BLaER1 (cell line): ENCODE measurements around the gene HTR3B.
"Not testable (repeated sequence)": the region's sequence is repeated elsewhere in the genome, so short reads cannot be mapped to it uniquely, and the experiment has no call there.

Source experiments
- H3K27ac ChIP-seq: shearing (Covaris generic); formaldehyde crosslinking; 2 replicates; pipeline ENCODE4 v1.8.1; 2022
- H3K27me3 ChIP-seq: shearing (Covaris generic); formaldehyde crosslinking; 2 replicates; pipeline ENCODE4 v1.8.1; 2022
- H3K36me3 ChIP-seq: shearing (Covaris generic); formaldehyde crosslinking; 2 replicates; pipeline ENCODE4 v1.8.1; 2022
- H3K4me1 ChIP-seq: shearing (Covaris generic); formaldehyde crosslinking; 2 replicates; pipeline ENCODE4 v1.8.1; 2022
- H3K4me2 ChIP-seq: shearing (Covaris generic); formaldehyde crosslinking; 2 replicates; pipeline ENCODE4 v1.8.1; 2022
- H3K4me3 ChIP-seq: shearing (Covaris generic); formaldehyde crosslinking; 2 replicates; pipeline ENCODE4 v1.8.1; 2022
- H3K9ac ChIP-seq: shearing (Covaris generic); formaldehyde crosslinking; 2 replicates; pipeline ENCODE4 v1.8.1; 2022
- H3K9me3 ChIP-seq: shearing (Covaris generic); formaldehyde crosslinking; 2 replicates; pipeline ENCODE4 v1.8.1; 2022
- H4K20me1 ChIP-seq: shearing (Covaris generic); formaldehyde crosslinking; 2 replicates; pipeline ENCODE4 v1.8.1; 2022
- Cebpa-rat ChIP-seq: shearing (Covaris generic); IDR thresholded peaks from 2 replicates; pipeline ENCODE4 v1.8.1; 2022

HTR3B gene

DNA sequence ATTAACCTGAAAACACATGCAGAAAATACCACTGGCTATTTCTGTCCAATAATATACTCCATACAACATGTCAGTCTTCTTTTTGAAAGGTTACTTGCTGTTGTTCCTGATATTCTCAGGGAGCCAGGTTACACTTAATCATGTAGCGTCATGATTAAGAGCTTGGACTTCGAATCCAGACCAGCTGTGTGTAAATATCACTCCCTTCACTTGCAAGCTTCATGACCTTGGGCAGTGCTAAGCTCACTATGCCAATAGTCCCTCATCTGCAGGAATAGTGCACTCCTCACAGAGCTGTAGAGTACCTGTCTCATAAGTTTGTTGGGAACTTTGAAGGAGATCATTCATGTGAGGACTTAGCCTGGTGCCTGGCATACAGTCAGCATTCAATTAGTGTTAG is 1.9 kb downstream of the HTR3B start:
- no peaks in the 10 kb centered on the region for H3K4me1 ChIP-seq
- no peak overlapping the region for H3K4me3 ChIP-seq
- H3K4me2 ChIP-seq: no peak overlapping the region
- TF ChIP-seq Cebpa-rat: no peak
- H4K20me1 ChIP-seq: no peaks in the 10 kb centered on the region
- no peaks in the 10 kb centered on the region for H3K36me3 ChIP-seq
- H3K9me3 ChIP-seq: no peaks in the 10 kb centered on the region
- H3K9ac ChIP-seq: no peak overlapping the region
- H3K27me3 ChIP-seq: no peaks in the 10 kb centered on the region
- H3K27ac ChIP-seq: no peak overlapping the region

DNA sequence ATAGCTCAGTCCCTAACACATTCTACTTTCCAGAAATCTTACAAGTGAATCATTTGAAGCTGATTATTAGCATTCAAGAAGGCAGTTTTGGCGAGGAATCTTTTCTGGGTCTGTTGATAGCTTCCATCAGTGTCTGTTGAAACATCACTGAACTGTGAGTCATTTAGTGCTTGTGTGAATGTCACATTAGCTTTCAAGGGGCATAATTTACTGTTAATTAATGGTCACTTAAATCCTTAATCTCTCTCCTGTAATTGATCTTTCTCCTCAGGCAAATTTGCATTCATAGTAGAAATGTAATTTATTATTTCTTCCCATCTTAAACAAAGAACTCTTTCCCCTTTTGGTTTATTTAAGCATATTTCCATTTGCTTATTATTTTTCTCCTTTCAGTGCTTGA is 2.6 kb downstream of the HTR3B start:
- H3K9ac ChIP-seq: no peak overlapping the region
- H4K20me1 ChIP-seq: no peaks in the 10 kb centered on the region
- H3K27me3 ChIP-seq: no peaks in the 10 kb centered on the region
- H3K4me2 ChIP-seq: no peak overlapping the region
- no peaks in the 10 kb centered on the region for H3K4me1 ChIP-seq
- no peaks in the 10 kb centered on the region for H3K9me3 ChIP-seq
- no peak overlapping the region for H3K4me3 ChIP-seq
- no peak for TF ChIP-seq Cebpa-rat
- H3K27ac ChIP-seq: no peak overlapping the region
- no peaks in the 10 kb centered on the region for H3K36me3 ChIP-seq

DNA sequence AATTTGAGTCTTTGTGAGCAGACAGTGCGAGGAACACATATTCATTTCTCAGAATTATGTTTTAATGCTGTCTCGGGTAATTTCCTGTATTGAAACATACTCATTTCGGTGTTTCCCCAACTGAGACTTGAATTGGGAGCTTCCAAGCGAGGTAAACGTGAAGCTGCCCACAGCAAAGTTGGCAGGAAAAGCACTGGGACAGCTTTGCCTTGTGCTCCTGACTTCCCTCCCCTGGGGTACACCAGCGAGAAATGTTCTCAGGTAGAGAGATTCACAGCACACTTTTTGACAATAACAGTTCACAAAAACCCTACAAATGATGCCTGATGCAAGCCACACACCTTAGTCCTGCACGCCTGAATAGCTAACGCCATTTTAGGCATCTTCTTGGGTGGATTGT is 3.1 kb downstream of the HTR3B start:
- no peak for TF ChIP-seq Cebpa-rat
- no peak overlapping the region for H3K4me3 ChIP-seq
- no peaks in the 10 kb centered on the region for H4K20me1 ChIP-seq
- H3K36me3 ChIP-seq: no peaks in the 10 kb centered on the region
- H3K9ac ChIP-seq: no peak overlapping the region
- no peak overlapping the region for H3K27ac ChIP-seq
- no peaks in the 10 kb centered on the region for H3K27me3 ChIP-seq
- H3K4me1 ChIP-seq: no peaks in the 10 kb centered on the region
- H3K4me2 ChIP-seq: no peak overlapping the region
- no peaks in the 10 kb centered on the region for H3K9me3 ChIP-seq

DNA sequence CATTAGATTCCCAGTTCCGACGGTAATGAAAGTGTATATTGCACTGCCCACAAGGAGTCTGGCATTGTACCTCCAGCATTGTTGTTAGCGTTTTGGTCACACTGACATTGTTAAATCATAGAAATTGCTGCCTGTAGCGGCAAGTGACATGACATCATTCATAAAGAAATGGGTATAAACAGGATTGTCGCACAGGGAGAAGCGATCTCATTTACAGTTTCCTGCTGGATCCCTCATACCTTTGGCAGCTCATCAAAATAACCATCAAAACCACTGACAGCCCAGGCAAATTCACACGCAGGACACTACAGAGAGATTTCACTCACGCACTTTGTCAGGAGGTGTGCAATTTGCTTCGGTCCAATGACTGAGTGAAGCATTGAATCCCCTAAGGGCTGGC is 3.5 kb downstream of the HTR3B start:
- Histone ChIP-seq H3K9me3 (no peaks in the 10 kb centered on the region), H3K36me3 (no peaks in the 10 kb centered on the region), H4K20me1 (no peaks in the 10 kb centered on the region), H3K27ac (no peak overlapping the region), H3K4me3 (no peak overlapping the region), H3K4me1 (no peaks in the 10 kb centered on the region), H3K27me3 (no peaks in the 10 kb centered on the region), H3K4me2 (no peak overlapping the region), H3K9ac (no peak overlapping the region)
- TF ChIP-seq Cebpa-rat: no peak

DNA sequence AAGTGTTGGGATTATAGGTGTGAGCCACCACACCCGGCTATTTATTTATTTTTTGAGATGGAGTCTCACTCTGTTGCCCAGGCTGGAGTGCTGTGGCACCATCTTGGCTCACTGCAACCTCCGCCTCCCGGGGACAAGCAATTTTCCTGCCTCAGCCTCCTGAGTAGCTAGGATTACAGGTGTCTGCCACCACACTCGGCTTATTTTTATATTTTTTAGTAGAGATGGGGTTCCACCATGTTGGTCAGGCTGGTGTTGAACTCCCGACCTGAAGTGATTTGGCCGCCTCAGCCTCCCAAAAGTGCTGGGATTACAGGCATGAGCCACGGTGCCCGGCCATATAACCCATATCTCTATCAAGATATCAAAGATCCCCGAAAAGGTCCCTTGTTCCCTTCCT is 6.9 kb downstream of the HTR3B start:
- H4K20me1 ChIP-seq, H3K27me3 ChIP-seq, H3K36me3 ChIP-seq, H3K4me2 ChIP-seq, H3K27ac ChIP-seq, H3K9me3 ChIP-seq, H3K4me3 ChIP-seq, H3K4me1 ChIP-seq, H3K9ac ChIP-seq: not testable (repeated sequence)

DNA sequence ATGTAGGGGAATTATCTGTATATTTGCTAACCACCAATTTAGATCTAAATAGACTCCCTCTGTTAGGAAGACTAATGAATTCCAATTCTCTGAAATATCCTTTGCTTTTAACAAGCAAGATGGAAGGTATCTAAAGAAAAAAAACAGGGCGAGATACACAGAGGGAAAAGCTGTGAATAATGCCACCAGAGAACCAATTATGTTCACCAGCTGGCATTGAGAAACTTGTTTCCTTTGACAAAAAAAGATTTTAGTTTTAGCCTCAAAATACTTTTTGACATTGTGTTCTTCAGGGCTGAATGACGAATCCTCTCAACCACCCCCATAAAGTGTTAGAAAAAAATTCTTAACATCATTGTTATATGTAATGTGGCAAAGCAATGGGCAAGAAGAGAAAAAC is 19.0 kb downstream of the HTR3B start:
- H3K36me3 ChIP-seq: no peaks in the 10 kb centered on the region
- H3K9me3 ChIP-seq: no peaks in the 10 kb centered on the region
- no peaks in the 10 kb centered on the region for H3K4me1 ChIP-seq
- no peaks in the 10 kb centered on the region for H3K27me3 ChIP-seq
- no peak overlapping the region for H3K4me2 ChIP-seq
- H3K4me3 ChIP-seq: no peak overlapping the region
- H4K20me1 ChIP-seq: no peaks in the 10 kb centered on the region
- H3K9ac ChIP-seq: no peak overlapping the region
- no peak overlapping the region for H3K27ac ChIP-seq
- TF ChIP-seq Cebpa-rat: no peak

DNA sequence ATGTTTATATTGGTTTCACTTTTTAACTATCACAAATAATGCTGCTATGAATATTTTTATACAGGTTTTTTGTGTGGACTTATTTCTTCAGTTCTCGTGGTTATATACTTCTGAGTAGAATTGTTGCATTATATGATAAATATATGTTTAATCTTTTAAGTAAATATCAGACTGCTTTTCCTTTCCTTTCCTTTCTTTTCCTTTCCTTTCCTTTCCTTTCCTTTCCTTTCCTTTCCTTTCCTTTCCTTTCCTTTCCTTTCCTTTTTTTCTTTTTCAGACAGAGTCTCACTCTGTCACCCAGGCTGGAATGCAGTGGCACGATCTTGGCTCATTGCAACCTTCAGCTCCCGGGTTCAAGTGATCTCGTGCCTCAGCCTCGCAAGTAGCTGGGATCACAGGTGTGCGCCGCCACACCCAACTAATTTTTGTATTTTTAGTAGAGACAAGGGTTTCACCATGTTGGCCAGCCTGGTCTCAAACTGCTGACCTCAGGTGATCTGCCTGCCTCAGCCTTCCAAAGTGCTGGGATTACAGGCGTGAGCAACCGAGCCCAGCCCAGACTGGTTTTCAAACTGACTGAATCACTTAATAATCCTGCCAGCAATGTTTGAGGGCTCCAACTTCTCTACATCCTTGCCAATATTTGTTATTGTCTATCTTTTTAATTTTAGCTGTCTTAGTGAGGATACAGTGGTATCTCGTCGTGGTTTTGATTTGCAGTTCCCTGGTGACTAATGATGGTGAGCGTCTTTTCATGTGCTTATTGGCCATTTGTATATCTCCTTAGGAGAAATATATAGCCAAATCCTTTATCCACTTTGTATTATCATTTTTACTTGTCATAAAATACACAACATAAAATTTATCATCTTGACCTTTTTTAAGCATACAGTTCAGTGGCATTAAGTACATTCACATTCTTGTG is 21.9 kb downstream of the HTR3B start:
- H3K9ac ChIP-seq: no peak overlapping the region
- H3K4me2 ChIP-seq: no peak overlapping the region
- no peak overlapping the region for H3K4me3 ChIP-seq
- H4K20me1 ChIP-seq: no peaks in the 10 kb centered on the region
- H3K27me3 ChIP-seq: no peaks in the 10 kb centered on the region
- H3K4me1 ChIP-seq: no peaks in the 10 kb centered on the region
- no peak for TF ChIP-seq Cebpa-rat
- no peaks in the 10 kb centered on the region for H3K9me3 ChIP-seq
- no peaks in the 10 kb centered on the region for H3K36me3 ChIP-seq
- H3K27ac ChIP-seq: no peak overlapping the region

DNA sequence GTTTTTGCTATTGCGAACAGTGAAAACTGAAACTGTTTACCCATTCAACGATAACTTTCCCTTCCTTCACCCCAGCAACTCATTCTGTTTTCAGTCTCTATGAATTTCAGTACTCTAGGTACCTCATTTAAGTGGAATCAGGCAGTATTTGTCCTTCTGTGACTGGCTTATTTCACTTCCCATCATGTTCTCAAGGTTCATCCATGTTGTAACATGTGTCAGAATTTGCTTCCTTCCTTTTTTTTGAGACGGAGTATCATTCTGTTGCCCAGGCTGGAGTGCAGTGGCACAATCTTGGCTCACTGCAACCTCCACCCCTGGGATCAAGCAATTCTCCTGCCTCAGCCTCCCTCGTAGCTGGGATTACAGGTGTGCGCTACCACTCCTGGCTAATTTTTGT is 23.7 kb downstream of the HTR3B start:
- Histone ChIP-seq H3K27ac (no peak overlapping the region), H3K36me3 (no peaks in the 10 kb centered on the region), H3K4me1 (no peaks in the 10 kb centered on the region), H3K27me3 (no peaks in the 10 kb centered on the region), H3K9me3 (no peaks in the 10 kb centered on the region), H3K9ac (no peak overlapping the region), H3K4me2 (no peak overlapping the region), H3K4me3 (no peak overlapping the region), H4K20me1 (no peaks in the 10 kb centered on the region)
- TF ChIP-seq Cebpa-rat: no peak

DNA sequence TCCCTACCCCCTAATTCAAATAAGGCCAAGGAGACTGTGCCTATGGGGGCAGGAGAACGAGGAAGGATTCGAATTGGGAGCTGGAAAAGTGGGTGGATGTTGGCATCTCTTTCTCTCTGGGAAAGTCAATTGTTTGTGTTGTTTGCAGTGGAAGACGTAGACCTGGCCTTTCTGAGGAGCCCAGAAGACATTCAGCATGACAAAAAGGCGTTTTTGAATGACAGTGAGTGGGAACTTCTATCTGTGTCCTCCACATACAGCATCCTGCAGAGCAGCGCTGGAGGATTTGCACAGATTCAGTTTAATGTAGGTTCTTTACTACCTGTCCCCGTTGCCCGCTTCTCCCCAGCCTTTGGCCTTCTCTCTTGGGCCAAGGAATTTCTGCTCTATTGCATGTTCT is 28.2 kb downstream of the HTR3B start:
- no peak overlapping the region for H3K4me3 ChIP-seq
- H3K9ac ChIP-seq: no peak overlapping the region
- H4K20me1 ChIP-seq: no peaks in the 10 kb centered on the region
- H3K9me3 ChIP-seq: no peaks in the 10 kb centered on the region
- H3K4me2 ChIP-seq: no peak overlapping the region
- H3K36me3 ChIP-seq: no peaks in the 10 kb centered on the region
- H3K27ac ChIP-seq: no peak overlapping the region
- no peaks in the 10 kb centered on the region; the same call in 1 of the 2 replicates for H3K27me3 ChIP-seq
- TF ChIP-seq Cebpa-rat: no peak
- H3K4me1 ChIP-seq: no peaks in the 10 kb centered on the region

DNA sequence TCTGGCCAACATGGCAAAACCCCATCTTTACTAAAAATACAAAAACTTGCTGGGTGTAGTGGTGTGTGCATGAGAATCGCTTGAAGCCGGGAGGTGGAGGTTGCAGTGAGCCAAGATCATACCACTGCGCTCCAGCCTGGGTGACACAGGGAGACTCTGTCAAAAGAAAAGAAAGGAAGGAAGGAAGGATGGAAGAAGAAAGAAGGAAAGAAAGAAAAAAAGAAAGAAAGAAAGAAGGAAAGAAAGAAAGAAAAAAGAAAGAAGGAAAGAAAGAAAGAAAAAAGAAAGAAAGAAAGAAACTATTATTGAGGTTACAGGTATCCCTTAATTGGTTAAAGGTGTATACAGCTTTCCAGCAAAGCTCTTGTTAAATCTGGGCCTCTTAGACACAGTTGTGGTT is 29.6 kb downstream of the HTR3B start:
- not testable (repeated sequence) for H3K27me3 ChIP-seq, H3K27ac ChIP-seq, H3K4me2 ChIP-seq, H3K9ac ChIP-seq, H3K9me3 ChIP-seq, H3K4me3 ChIP-seq, H3K36me3 ChIP-seq, H3K4me1 ChIP-seq, H4K20me1 ChIP-seq

DNA sequence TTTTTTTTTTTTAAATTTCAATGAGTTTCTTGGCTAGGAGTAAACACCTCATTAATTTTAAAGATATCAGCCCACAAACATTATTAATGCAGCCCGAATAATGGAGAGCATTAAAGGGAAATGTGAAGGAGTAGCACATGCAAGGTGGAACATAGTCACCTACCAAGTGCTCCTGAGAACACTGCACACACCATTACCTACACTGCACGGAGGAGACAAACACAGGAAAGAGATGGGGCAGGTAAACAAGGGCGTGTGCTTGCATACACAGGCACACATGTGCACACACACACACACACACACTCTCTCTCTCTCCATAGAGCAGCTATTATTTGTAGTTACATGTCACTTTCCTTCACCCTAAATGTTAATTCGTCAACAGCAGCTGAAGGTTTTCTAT is 30.2 kb downstream of the HTR3B start:
- Histone ChIP-seq H3K4me1 (no peaks in the 10 kb centered on the region), H3K36me3 (no peaks in the 10 kb centered on the region), H4K20me1 (no peaks in the 10 kb centered on the region), H3K4me3 (no peak overlapping the region), H3K27me3 (no peaks in the 10 kb centered on the region; the same call in 1 of the 2 replicates), H3K27ac (no peak overlapping the region), H3K9me3 (no peaks in the 10 kb centered on the region), H3K4me2 (no peak overlapping the region), H3K9ac (no peak overlapping the region)
- TF ChIP-seq Cebpa-rat: no peak
